Measurements from ENCODE around the gene TULP4. TPM values are rescaled to one million over a fixed set of nuclear protein-coding genes. Genes with fewer than 3 reads are reported as not detected.

TULP4 gene
- polyA plus RNA-seq, 2 of the 4 experiments (the other 2 are of a cell fraction): 5.0 to 10.6 TPM

GRCh38 chr6:158480989-158481388 is 168.7 kb downstream of the TULP4 start:
- DNase-seq (ENCODE audit: low read depth in 1 of 2, low spot score in 1 of 2) (no peak), ATAC-seq (no peak), FAIRE-seq (no peak)
- CTCF ChIA-PET: interaction anchor here (1.4 kb wide), 1 partner anchor 9 kb away, joined by 4 read pairs; no protein-coding TSS in a partner anchor
- Histone ChIP-seq H3K9me3 (no peaks in the 10 kb centered on the region), H3K4me1 (peaks cover 28% of the 10 kb centered on the region), H3K4me3 (no peak overlapping the region), H3K4me2 (peak overlapping the region; percentile 68), H3K27ac (peak overlapping the region; percentile 77 to 85)
- no peak for TF ChIP-seq HEYL (CRISPR knock-in tag; IDR thresholded peaks at IDR 0.05)
- TF ChIP-seq ZC3H11A (IDR thresholded peaks at IDR 0.05): no peak
- TF ChIP-seq CBX2 (IDR thresholded peaks at IDR 0.05; ENCODE audit: borderline replicate concordance, low read depth): no peak
- no peak for TF ChIP-seq CBX8 (IDR thresholded peaks at IDR 0.05)
- no peak for TF ChIP-seq CEBPB (IDR thresholded peaks at IDR 0.05)
- TF ChIP-seq HOXB13 (CRISPR knock-in tag; IDR thresholded peaks at IDR 0.05; ENCODE audit: low read depth): no peak
- no peak for TF ChIP-seq NFE2L2 (conservative IDR thresholded peaks at IDR 0.05; ENCODE audit: low read length)
- no peak for TF ChIP-seq ESRRA (IDR thresholded peaks at IDR 0.05; ENCODE audit: borderline replicate concordance, low read length)
- TF ChIP-seq JUN (IDR thresholded peaks at IDR 0.05): no peak
- no peak for TF ChIP-seq SMC3 (IDR thresholded peaks at IDR 0.05)
- no peak for TF ChIP-seq ZNF302 (CRISPR knock-in tag; IDR thresholded peaks at IDR 0.05)
- no peak for TF ChIP-seq FOXS1 (CRISPR knock-in tag; IDR thresholded peaks at IDR 0.05)
- POLR2A ChIA-PET: no interaction called here
- WGBS (ENCODE audit: missing lambda C conversion rate): 86% methylated on average over 10 of the region's 20 CpGs

GRCh38 chr6:158481690-158482473 is 169.6 kb downstream of the TULP4 start:
- H3K4me3 ChIP-seq: no peak overlapping the region
- ChIA-PET CTCF (interaction anchor here (1.4 kb wide), 1 partner anchor 10 kb away, joined by 4 read pairs; no protein-coding TSS in a partner anchor), POLR2A (no interaction called here)
- no peaks in the 10 kb centered on the region for H3K9me3 ChIP-seq
- peak overlapping the region; percentile 77 to 85 for H3K27ac ChIP-seq
- H3K4me2 ChIP-seq: peak overlapping the region; percentile 68
- FAIRE-seq (no peak), DNase-seq (ENCODE audit: low read depth in 1 of 2, low spot score in 1 of 2) (peak; percentile 48 to 60), ATAC-seq (peak; percentile 94 to 95)
- TF ChIP-seq TP53 (CRISPR knock-in tag; IDR thresholded peaks at IDR 0.05) (no peak), HES2 (IDR thresholded peaks at IDR 0.05) (no peak), JUNB (IDR thresholded peaks at IDR 0.05) (peak; percentile 62), BCL3 (IDR thresholded peaks at IDR 0.05) (no peak), NR3C1 (IDR thresholded peaks at IDR 0.05) (no peak), PHF8 (IDR thresholded peaks at IDR 0.05; ENCODE audit: borderline replicate concordance, low read depth) (no peak), MAFK (IDR thresholded peaks at IDR 0.05; ENCODE audit: partially characterized antibody) (peak; percentile 39), FOSL2 (IDR thresholded peaks at IDR 0.05) (peak; percentile 54; the same call in 1 of the 2 replicates), FOSL2 (CRISPR knock-in tag; IDR thresholded peaks at IDR 0.05) (peak; percentile 48)
- H3K4me1 ChIP-seq: peaks cover 19% of the 10 kb centered on the region
- WGBS (ENCODE audit: missing lambda C conversion rate): 12% methylated on average over 12 of the region's 12 CpGs

- ChIA-PET POLR2A (no interaction called here), CTCF (interaction anchor here (1.2 kb wide), 1 partner anchor 264 kb away, joined by 4 read pairs; no protein-coding TSS in a partner anchor)
- FAIRE-seq (no peak), ATAC-seq (no peak), DNase-seq (ENCODE audit: low read depth in 1 of 2, low spot score in 1 of 2) (no peak)
- Histone ChIP-seq H3K9me3 (no peaks in the 10 kb centered on the region), H3K4me3 (no peak overlapping the region), H3K27ac (no peak overlapping the region), H3K4me1 (peaks cover 35% of the 10 kb centered on the region), H3K4me2 (no peak overlapping the region)
- no peak for TF ChIP-seq USF2 (IDR thresholded peaks at IDR 0.05)
- no peak for TF ChIP-seq EHF (CRISPR knock-in tag; IDR thresholded peaks at IDR 0.05)
- WGBS (ENCODE audit: missing lambda C conversion rate): 100% methylated on average over 2 of the region's 2 CpGs
Measured at GRCh38 chr6:158485431-158485830, 173.2 kb downstream of the TULP4 start.
